ENCODE results near the gene CAPN11. TPM values are rescaled to one million over a fixed set of nuclear protein-coding genes. Genes with fewer than 3 reads are reported as not detected.

The CAPN11 gene
- total and polyA plus RNA-seq, 2 experiments from 2014 or later, result 1.1 to 1.7 TPM

DNA sequence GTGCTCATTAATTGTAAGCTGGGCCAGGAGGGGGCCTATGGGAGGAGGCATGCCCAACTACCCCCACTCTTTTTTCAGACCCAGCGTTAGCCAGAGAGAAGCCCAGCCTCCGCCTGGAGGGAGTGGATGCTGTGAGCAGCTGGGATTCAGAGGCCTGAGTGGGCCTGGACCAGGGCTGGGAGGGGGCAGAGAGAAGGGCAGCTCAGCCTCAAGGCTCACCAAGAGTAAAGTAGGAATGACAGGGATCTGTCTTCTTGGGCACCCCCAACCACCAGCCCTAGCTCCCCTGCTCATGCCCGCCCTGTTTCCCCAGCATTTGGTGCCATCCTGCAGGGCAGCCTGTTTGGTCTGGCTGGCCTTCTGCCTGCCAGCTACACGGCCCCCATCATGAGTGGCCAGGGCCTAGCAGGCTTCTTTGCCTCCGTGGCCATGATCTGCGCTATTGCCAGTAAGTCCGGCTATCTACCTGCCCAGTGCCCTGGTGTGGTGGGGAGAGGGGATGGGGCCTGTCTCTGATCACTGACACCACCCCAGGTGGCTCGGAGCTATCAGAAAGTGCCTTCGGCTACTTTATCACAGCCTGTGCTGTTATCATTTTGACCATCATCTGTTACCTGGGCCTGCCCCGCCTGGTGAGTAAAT, 71.5 kb downstream of the CAPN11 start:
- Histone ChIP-seq H2AFZ (no peak overlapping the region), H3F3A (replicated peaks; ENCODE audit: low read depth) (peaks cover 16% of the 10 kb centered on the region), H3K4me1 (ENCODE audit: insufficient read depth) (peaks cover 24% of the 10 kb centered on the region), H3K4me2 (no peak overlapping the region), H3K9me2 (ENCODE audit: insufficient read depth) (no peaks in the 10 kb centered on the region), H3K4me3 (no peak overlapping the region), H3K27me3 (ENCODE audit: insufficient read depth) (no peaks in the 10 kb centered on the region), H3K36me3 (ENCODE audit: insufficient read depth) (peaks cover 4% of the 10 kb centered on the region; the same call in 1 of the 2 replicates), H3K27ac (ENCODE audit: low read depth) (no peak overlapping the region), H4K20me1 (replicated peaks; ENCODE audit: insufficient read depth) (peaks cover 32% of the 10 kb centered on the region), H3K79me2 (replicated peaks; ENCODE audit: insufficient read depth) (peaks cover 30% of the 10 kb centered on the region)
- TF ChIP-seq POLR2AphosphoS5 (IDR thresholded peaks at IDR 0.05; ENCODE audit: low read depth) (no peak), NANOG (IDR thresholded peaks at IDR 0.05; ENCODE audit: borderline replicate concordance) (no peak), EZH2 (IDR thresholded peaks at IDR 0.05; ENCODE audit: low read depth, unreplicated experiment) (no peak), ZNF114 (CRISPR knock-in tag; IDR thresholded peaks at IDR 0.05) (no peak), EZH2phosphoT487 (IDR thresholded peaks at IDR 0.05; ENCODE audit: unreplicated experiment) (no peak), JUNB (IDR thresholded peaks at IDR 0.05; ENCODE audit: unreplicated experiment) (no peak)
- TF ChIP-seq, protein P1, sequence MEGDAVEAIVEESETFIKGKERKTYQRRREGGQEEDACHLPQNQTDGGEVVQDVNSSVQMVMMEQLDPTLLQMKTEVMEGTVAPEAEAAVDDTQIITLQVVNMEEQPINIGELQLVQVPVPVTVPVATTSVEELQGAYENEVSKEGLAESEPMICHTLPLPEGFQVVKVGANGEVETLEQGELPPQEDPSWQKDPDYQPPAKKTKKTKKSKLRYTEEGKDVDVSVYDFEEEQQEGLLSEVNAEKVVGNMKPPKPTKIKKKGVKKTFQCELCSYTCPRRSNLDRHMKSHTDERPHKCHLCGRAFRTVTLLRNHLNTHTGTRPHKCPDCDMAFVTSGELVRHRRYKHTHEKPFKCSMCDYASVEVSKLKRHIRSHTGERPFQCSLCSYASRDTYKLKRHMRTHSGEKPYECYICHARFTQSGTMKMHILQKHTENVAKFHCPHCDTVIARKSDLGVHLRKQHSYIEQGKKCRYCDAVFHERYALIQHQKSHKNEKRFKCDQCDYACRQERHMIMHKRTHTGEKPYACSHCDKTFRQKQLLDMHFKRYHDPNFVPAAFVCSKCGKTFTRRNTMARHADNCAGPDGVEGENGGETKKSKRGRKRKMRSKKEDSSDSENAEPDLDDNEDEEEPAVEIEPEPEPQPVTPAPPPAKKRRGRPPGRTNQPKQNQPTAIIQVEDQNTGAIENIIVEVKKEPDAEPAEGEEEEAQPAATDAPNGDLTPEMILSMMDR (conservative IDR thresholded peaks at IDR 0.05; ENCODE audit: low read depth in 2 of 2), result no peak
- TF ChIP-seq, protein P2, sequence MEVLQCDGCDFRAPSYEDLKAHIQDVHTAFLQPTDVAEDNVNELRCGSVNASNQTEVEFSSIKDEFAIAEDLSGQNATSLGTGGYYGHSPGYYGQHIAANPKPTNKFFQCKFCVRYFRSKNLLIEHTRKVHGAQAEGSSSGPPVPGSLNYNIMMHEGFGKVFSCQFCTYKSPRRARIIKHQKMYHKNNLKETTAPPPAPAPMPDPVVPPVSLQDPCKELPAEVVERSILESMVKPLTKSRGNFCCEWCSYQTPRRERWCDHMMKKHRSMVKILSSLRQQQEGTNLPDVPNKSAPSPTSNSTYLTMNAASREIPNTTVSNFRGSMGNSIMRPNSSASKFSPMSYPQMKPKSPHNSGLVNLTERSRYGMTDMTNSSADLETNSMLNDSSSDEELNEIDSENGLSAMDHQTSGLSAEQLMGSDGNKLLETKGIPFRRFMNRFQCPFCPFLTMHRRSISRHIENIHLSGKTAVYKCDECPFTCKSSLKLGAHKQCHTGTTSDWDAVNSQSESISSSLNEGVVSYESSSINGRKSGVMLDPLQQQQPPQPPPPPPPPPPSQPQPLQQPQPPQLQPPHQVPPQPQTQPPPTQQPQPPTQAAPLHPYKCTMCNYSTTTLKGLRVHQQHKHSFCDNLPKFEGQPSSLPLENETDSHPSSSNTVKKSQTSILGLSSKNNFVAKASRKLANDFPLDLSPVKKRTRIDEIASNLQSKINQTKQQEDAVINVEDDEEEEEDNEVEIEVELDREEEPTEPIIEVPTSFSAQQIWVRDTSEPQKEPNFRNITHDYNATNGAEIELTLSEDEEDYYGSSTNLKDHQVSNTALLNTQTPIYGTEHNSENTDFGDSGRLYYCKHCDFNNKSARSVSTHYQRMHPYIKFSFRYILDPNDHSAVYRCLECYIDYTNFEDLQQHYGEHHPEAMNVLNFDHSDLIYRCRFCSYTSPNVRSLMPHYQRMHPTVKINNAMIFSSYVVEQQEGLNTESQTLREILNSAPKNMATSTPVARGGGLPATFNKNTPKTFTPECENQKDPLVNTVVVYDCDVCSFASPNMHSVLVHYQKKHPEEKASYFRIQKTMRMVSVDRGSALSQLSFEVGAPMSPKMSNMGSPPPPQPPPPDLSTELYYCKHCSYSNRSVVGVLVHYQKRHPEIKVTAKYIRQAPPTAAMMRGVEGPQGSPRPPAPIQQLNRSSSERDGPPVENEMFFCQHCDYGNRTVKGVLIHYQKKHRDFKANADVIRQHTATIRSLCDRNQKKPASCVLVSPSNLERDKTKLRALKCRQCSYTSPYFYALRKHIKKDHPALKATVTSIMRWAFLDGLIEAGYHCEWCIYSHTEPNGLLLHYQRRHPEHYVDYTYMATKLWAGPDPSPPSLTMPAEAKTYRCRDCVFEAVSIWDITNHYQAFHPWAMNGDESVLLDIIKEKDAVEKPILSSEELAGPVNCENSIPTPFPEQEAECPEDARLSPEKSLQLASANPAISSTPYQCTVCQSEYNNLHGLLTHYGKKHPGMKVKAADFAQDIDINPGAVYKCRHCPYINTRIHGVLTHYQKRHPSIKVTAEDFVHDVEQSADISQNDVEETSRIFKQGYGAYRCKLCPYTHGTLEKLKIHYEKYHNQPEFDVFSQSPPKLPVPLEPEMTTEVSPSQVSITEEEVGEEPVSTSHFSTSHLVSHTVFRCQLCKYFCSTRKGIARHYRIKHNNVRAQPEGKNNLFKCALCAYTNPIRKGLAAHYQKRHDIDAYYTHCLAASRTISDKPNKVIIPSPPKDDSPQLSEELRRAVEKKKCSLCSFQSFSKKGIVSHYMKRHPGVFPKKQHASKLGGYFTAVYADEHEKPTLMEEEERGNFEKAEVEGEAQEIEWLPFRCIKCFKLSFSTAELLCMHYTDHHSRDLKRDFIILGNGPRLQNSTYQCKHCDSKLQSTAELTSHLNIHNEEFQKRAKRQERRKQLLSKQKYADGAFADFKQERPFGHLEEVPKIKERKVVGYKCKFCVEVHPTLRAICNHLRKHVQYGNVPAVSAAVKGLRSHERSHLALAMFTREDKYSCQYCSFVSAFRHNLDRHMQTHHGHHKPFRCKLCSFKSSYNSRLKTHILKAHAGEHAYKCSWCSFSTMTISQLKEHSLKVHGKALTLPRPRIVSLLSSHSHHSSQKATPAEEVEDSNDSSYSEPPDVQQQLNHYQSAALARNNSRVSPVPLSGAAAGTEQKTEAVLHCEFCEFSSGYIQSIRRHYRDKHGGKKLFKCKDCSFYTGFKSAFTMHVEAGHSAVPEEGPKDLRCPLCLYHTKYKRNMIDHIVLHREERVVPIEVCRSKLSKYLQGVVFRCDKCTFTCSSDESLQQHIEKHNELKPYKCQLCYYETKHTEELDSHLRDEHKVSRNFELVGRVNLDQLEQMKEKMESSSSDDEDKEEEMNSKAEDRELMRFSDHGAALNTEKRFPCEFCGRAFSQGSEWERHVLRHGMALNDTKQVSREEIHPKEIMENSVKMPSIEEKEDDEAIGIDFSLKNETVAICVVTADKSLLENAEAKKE (CRISPR knock-in tag; IDR thresholded peaks at IDR 0.05), result no peak
- TF ChIP-seq, protein P3, sequence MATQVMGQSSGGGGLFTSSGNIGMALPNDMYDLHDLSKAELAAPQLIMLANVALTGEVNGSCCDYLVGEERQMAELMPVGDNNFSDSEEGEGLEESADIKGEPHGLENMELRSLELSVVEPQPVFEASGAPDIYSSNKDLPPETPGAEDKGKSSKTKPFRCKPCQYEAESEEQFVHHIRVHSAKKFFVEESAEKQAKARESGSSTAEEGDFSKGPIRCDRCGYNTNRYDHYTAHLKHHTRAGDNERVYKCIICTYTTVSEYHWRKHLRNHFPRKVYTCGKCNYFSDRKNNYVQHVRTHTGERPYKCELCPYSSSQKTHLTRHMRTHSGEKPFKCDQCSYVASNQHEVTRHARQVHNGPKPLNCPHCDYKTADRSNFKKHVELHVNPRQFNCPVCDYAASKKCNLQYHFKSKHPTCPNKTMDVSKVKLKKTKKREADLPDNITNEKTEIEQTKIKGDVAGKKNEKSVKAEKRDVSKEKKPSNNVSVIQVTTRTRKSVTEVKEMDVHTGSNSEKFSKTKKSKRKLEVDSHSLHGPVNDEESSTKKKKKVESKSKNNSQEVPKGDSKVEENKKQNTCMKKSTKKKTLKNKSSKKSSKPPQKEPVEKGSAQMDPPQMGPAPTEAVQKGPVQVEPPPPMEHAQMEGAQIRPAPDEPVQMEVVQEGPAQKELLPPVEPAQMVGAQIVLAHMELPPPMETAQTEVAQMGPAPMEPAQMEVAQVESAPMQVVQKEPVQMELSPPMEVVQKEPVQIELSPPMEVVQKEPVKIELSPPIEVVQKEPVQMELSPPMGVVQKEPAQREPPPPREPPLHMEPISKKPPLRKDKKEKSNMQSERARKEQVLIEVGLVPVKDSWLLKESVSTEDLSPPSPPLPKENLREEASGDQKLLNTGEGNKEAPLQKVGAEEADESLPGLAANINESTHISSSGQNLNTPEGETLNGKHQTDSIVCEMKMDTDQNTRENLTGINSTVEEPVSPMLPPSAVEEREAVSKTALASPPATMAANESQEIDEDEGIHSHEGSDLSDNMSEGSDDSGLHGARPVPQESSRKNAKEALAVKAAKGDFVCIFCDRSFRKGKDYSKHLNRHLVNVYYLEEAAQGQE (IDR thresholded peaks at IDR 0.05; ENCODE audit: unreplicated experiment), result no peak
- TF ChIP-seq, protein P4, sequence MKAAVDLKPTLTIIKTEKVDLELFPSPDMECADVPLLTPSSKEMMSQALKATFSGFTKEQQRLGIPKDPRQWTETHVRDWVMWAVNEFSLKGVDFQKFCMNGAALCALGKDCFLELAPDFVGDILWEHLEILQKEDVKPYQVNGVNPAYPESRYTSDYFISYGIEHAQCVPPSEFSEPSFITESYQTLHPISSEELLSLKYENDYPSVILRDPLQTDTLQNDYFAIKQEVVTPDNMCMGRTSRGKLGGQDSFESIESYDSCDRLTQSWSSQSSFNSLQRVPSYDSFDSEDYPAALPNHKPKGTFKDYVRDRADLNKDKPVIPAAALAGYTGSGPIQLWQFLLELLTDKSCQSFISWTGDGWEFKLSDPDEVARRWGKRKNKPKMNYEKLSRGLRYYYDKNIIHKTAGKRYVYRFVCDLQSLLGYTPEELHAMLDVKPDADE (IDR thresholded peaks at IDR 0.05), result no peak
- H3K27me3 Mint-ChIP-seq (ENCODE audit: insufficient read depth, low read depth, poor library complexity), result peaks cover 24% of the 10 kb centered on the region
- peaks cover 70% of the 10 kb centered on the region for H3K36me3 Mint-ChIP-seq (ENCODE audit: low read depth)
- no peaks in the 10 kb centered on the region; the same call in 2 of the 3 replicates for H3K9me3 Mint-ChIP-seq
- 0 out of 2 replicates have a peak overlapping the region, but pooled peaks have one; percentile 62 for H3K27ac Mint-ChIP-seq
- no peak overlapping the region for H3K4me3 Mint-ChIP-seq
- ATAC-seq (no peak), DNase-seq (ENCODE audit: low spot score) (no peak)
- peaks cover 56% of the 10 kb centered on the region for H3K4me1 Mint-ChIP-seq

Measured in GM23338 (cell line).